DOHH2 (cell line): ENCODE results near the gene FGG.

Experiments used
- H3F3A ChIP-seq: fragments of 200-600 bp; sonication (generic), shearing (Covaris generic); 2 replicates; pipeline ENCODE4 v1.6.0; 2016; ENCODE audit warnings: antibody characterized with exemption, mild to moderate bottlenecking; ENCODE audit not compliant: control insufficient read depth, insufficient read depth
- H3K27ac ChIP-seq: fragments of 200-600 bp; sonication (generic); 2 replicates; pipeline ENCODE4 v1.5.1; 2014; ENCODE audit warnings: low read depth, mild to moderate bottlenecking, low read length, moderate library complexity
- H3K27me3 ChIP-seq: fragments of 200-600 bp; sonication (generic); 2 replicates; pipeline ENCODE4 v1.6.1; 2014; ENCODE audit warnings: mild to moderate bottlenecking, low read length, mixed read lengths; ENCODE audit not compliant: control insufficient read depth
- H3K36me3 ChIP-seq: fragments of 200-600 bp; sonication (generic); 2 replicates; pipeline ENCODE4 v1.6.1; 2014; ENCODE audit warnings: mild to moderate bottlenecking, low read length, moderate library complexity, mixed read lengths; ENCODE audit not compliant: control insufficient read depth
- H3K4me1 ChIP-seq: fragments of 200-600 bp; sonication (generic); 2 replicates; pipeline ENCODE4 v1.6.1; 2014; ENCODE audit warnings: mild to moderate bottlenecking, low read length, mixed read lengths; ENCODE audit not compliant: control insufficient read depth
- H3K4me2 ChIP-seq: fragments of 200-600 bp; sonication (generic); 2 replicates; pipeline ENCODE4 v1.6.0; 2014; ENCODE audit warnings: mild to moderate bottlenecking, low read length, moderate library complexity
- H3K4me3 ChIP-seq: fragments of 200-600 bp; sonication (generic); 2 replicates; pipeline ENCODE4 v1.5.1; 2014; ENCODE audit warnings: mild to moderate bottlenecking, low read length, mixed read lengths
- H3K79me2 ChIP-seq: fragments of 200-600 bp; sonication (generic); 2 replicates; pipeline ENCODE4 v1.6.1; 2014; ENCODE audit warnings: mild to moderate bottlenecking, low read length, mixed read lengths; ENCODE audit not compliant: control insufficient read depth
- H3K9me2 ChIP-seq: fragments of 200-600 bp; sonication (generic); replicated peaks from 2 replicates; pipeline ENCODE4 v1.6.1; 2014; ENCODE audit warnings: mild to moderate bottlenecking, low read length, mixed read lengths; ENCODE audit not compliant: control insufficient read depth
- H3K9me3 ChIP-seq: fragments of 200-600 bp; sonication (generic); 2 replicates; pipeline ENCODE4 v1.6.1; 2014; ENCODE audit warnings: antibody characterized with exemption, low read length, mixed read lengths; ENCODE audit not compliant: control insufficient read depth, insufficient read depth
- H4K20me1 ChIP-seq: fragments of 200-600 bp; sonication (generic); 2 replicates; pipeline ENCODE4 v1.6.0; 2014; ENCODE audit warnings: low read depth, mild to moderate bottlenecking, antibody characterized with exemption, low read length, moderate library complexity; ENCODE audit not compliant: control insufficient read depth, insufficient read depth
- CTCF ChIP-seq: fragments of 200-600 bp; sonication (generic); IDR thresholded peaks from one replicate; pipeline ENCODE4 v1.5.1; 2014; ENCODE audit warnings: antibody characterized with exemption, mild to moderate bottlenecking, low read depth, low read length; ENCODE audit not compliant: poor library complexity, severe bottlenecking
- EZH2phosphoT487 ChIP-seq: fragments of 200-600 bp; sonication (generic); IDR thresholded peaks from 2 replicates; pipeline ENCODE4 v1.6.1; 2017; ENCODE audit warnings: borderline replicate concordance, mild to moderate bottlenecking, antibody characterized with exemption, low read length, moderate library complexity, mixed read lengths

Gene FGG

GRCh38 chr4:154616287-154616686 lies 3.8 kb upstream of the FGG start:
- no peak overlapping the region for H3K27ac ChIP-seq
- no peaks in the 10 kb centered on the region for H3F3A ChIP-seq
- no peaks in the 10 kb centered on the region for H3K36me3 ChIP-seq
- H3K9me2 ChIP-seq, result no peaks in the 10 kb centered on the region
- no peak overlapping the region for H3K4me3 ChIP-seq
- 0 out of 2 replicates have a peak, but pooled peaks cover 7% of the 10 kb centered on the region for H3K27me3 ChIP-seq
- no peaks in the 10 kb centered on the region for H3K79me2 ChIP-seq
- TF ChIP-seq CTCF (no peak), EZH2phosphoT487 (no peak)
- H3K4me1 ChIP-seq, result no peaks in the 10 kb centered on the region
- no peak overlapping the region for H3K4me2 ChIP-seq
- H4K20me1 ChIP-seq, result no peaks in the 10 kb centered on the region
- no peaks in the 10 kb centered on the region for H3K9me3 ChIP-seq

GRCh38 chr4:154615211-154615610 lies 2.8 kb upstream of the FGG start:
- no peaks in the 10 kb centered on the region for H3F3A ChIP-seq
- H3K27me3 ChIP-seq, result 0 out of 2 replicates have a peak, but pooled peaks cover 5% of the 10 kb centered on the region
- H3K79me2 ChIP-seq, result no peaks in the 10 kb centered on the region
- no peaks in the 10 kb centered on the region for H3K4me1 ChIP-seq
- no peak overlapping the region for H3K27ac ChIP-seq
- no peak overlapping the region for H3K4me2 ChIP-seq
- no peaks in the 10 kb centered on the region for H3K36me3 ChIP-seq
- no peaks in the 10 kb centered on the region for H3K9me3 ChIP-seq
- H3K4me3 ChIP-seq, result no peak overlapping the region
- no peak for TF ChIP-seq CTCF
- no peak for TF ChIP-seq EZH2phosphoT487
- H4K20me1 ChIP-seq, result no peaks in the 10 kb centered on the region
- no peaks in the 10 kb centered on the region for H3K9me2 ChIP-seq

- Histone ChIP-seq H3K36me3 (no peaks in the 10 kb centered on the region), H3K4me3 (no peak overlapping the region), H3K27ac (no peak overlapping the region), H3K9me3 (no peaks in the 10 kb centered on the region), H3K79me2 (no peaks in the 10 kb centered on the region), H3K27me3 (0 out of 2 replicates have a peak, but pooled peaks cover 3% of the 10 kb centered on the region), H4K20me1 (no peaks in the 10 kb centered on the region), H3K9me2 (no peaks in the 10 kb centered on the region), H3K4me2 (no peak overlapping the region), H3K4me1 (no peaks in the 10 kb centered on the region), H3F3A (no peaks in the 10 kb centered on the region)
- TF ChIP-seq CTCF (no peak), EZH2phosphoT487 (no peak)
Observed at GRCh38 chr4:154614306-154614705, 1.9 kb upstream of the FGG start.
